ENCODE data around the gene DDI1.

Gene DDI1

DNA sequence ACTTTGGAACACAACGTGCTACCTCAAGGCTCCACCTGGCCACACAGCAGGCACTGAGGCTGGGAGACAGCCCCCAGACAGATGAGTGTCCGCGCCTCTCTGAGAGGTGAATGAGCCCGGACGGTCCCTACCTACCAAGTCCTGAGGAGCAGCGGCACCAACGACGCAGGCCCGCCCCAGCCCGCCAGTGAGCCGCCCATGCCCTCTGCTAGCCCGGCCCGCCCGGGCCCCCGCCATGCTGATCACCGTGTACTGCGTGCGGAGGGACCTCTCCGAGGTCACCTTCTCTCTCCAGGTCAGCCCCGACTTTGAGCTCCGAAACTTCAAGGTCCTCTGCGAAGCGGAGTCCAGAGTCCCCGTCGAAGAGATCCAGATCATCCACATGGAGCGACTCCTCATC is at the start of gene DDI1:
Gene DDI1 (plus strand): TSS at position 53 of the 400 bp plus-strand sequence. CDS start 183 bp downstream, at position 236.
- DNase-seq, result no peak

- no peak for DNase-seq
Observed at GRCh38 chr11:103987629-103988594, 48.5 kb upstream of the DDI1 start.

GRCh38 chr11:103988595-103988969 is 47.9 kb upstream of the DDI1 start:
- no peak for DNase-seq

DNA sequence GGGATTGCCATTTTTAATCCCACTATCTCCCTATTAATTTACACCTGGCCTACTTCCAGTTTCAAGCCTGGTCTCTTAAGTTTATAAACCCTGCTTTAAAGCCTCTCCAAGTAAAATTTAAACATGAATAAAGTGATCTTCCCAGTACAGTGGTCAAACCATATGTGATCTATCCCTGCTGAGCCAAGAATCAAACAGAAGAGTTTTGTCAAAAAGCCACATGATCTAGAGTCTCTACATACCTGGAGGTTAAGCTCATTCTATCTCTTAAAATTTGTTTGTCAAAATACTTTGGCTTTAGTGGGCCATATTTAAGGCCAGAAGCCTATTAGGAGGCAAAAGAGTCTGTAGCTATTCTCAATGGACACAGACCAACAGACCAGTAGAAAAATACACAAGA is 42.9 kb upstream of the DDI1 start:
- DNase-seq, result no peak

DNA sequence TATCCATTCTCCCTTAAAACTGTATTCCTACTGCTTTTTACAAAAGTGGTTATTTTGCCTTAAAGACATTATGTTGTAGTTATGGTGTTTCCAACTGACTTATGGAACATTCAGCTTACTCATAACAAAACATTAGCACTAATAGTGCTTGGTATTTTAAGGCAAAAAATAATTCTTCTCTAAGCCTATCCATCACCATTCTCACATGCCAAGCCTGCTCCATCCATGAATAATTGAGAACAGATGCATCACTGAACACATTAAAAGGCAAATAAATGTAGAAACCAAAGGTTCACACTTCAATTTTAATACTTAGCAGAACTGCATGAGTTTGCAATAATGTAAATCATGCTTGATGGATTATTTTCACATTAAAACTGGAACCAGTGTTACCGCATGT is 42.3 kb upstream of the DDI1 start:
- no peak for DNase-seq

DNA sequence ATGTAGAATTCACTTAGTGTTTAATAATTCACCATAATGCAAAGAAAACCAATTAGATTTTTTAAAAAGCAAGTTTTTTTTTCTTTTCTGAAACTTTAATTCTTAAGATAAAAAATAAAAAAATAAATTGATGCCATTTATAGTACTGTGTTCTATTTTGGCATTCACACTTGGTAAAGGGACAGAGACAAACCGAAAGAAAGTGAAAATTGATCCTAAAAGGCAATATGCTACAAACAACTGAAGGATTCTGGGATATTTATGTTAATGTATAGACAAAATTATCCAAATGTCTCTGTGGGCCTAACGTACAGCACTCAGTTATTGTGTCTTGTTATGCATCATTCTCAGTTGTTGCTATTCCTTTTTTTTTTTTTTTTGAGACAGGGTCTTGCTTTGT is 41.9 kb upstream of the DDI1 start:
- DNase-seq, result no peak

GRCh38 chr11:103995896-103996295 is 40.5 kb upstream of the DDI1 start:
- DNase-seq, result no peak

- no peak for DNase-seq
Observed at GRCh38 chr11:103997082-103997481, 39.4 kb upstream of the DDI1 start.

- DNase-seq, result no peak
Observed at GRCh38 chr11:103998826-103999508, 37.5 kb upstream of the DDI1 start.

GRCh38 chr11:104000798-104001197 is 35.6 kb upstream of the DDI1 start:
- DNase-seq, result no peak

GRCh38 chr11:104001561-104002056 is 34.8 kb upstream of the DDI1 start:
- DNase-seq, result no peak

DNA sequence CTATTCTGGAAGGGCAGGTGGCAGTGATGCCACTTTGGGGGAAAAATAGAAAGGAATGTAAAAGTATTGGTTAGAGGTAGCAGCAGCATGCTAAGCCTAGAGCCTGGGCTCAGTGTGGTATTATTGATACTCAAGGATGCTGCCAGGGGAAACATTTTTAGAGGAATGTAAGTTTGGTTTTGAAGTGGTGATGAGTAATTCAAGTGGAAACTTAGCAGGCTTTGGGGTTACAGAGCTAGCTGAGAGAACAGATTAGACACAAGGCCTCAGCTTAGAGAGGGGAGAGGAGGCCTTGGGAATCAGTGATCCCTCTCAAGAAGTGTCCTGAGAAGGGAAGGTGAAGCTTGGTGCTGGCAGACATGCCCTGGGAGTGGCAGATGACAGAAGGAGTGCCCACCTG is 32.9 kb upstream of the DDI1 start:
- DNase-seq, result no peak

GRCh38 chr11:104005234-104005855 is 31.1 kb upstream of the DDI1 start:
- no peak for DNase-seq

DNA sequence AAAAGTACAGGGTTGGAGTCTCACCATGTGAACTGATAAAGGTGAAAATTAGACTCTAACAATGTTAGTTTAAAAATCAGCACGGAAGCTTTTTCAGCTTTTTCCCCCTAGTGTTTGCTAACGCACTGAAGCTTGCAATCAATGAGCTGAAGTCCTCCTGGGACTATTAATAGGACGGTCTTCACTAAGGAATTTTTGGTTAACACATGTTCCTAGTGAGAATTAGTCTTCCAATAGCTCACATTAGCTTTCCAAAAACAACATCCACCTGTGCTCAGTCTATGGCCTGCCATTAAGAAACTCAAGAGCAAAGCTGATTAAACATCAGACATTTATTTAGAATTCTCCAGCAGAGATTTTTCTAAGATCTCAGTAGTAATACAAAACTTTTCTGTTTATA is 26.7 kb upstream of the DDI1 start:
- no peak for DNase-seq

DNA sequence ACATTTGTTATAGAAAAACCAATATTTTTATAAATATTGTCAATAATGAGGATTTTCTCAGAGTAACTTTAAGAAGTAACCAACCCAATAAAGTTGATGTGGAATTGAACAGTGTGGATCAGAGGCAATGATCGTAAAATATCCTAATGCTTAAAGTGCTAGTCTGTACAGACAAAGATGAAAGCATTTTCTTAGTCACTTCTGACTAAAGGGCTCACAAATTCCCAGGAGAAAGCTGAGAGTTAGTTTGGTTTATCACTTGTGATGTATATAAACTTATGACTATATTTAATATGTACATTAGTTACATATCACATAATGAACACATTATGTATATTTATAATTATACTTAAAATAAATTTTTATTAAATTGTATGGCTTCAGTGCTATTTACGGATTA is 25.4 kb upstream of the DDI1 start:
- DNase-seq, result no peak

- DNase-seq, result no peak
Observed at GRCh38 chr11:104015649-104016415, 20.6 kb upstream of the DDI1 start.

GRCh38 chr11:104024572-104024971 is 11.9 kb upstream of the DDI1 start:
- no peak for DNase-seq

- no peak for DNase-seq
Observed at GRCh38 chr11:104028476-104029263, 7.8 kb upstream of the DDI1 start.

DNA sequence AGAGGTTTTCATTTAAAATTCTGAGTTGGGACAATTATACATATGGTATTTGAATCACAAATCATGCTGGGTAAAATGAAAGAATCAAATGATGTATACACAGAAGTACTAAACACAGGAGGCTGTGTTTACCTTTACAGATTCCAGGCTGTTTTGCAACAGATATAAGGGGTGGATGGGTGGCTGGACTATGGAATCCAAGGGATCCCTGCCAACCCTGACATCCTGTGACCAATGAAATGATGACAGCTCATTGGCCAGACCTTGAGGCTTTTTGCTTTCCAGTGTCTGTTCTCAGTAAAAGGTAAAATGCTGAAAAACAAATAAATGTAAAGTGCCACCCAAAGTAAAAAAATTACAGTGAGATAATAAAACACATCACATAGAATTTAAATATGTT is 3.3 kb upstream of the DDI1 start:
- DNase-seq, result no peak

- DNase-seq, result no peak
Observed at GRCh38 chr11:104033561-104033960, 2.9 kb upstream of the DDI1 start.

DNA sequence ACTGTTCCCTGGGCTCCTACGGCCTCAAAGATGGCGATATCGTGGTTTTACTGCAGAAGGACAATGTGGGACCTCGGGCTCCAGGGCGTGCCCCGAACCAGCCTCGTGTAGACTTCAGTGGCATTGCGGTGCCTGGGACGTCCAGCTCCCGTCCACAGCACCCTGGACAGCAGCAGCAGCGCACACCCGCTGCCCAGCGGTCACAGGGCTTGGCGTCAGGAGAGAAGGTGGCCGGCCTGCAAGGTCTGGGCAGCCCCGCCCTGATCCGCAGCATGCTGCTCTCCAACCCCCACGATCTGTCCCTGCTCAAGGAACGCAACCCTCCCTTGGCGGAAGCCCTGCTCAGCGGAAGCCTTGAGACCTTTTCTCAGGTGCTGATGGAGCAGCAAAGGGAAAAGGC is 555 bp downstream of the DDI1 start:
- DNase-seq, result no peak

DNA sequence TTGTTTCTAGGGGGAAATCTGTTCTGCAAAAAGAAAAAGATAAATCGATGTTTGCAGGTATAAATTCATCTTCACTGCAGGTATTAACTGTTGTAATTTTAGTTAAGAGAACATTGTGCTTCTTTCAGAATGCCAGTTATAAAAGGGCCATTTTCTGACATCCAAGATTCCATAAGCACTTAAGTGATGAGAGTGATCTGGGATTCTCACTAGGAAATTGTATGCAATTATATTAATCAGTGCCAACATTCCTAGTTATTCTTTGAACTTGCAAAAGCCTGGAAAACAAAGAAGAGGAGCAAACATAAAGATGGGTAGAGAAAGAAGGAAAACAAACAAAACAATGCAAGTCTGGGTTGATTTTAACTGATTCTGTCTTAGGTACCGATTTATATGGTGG is 5.4 kb downstream of the DDI1 start:
- no peak for DNase-seq

All from DMS79 (cell line).